OCI-LY1 (cell line): ENCODE results near the gene SLC13A5.

Source experiments
- H2AFZ ChIP-seq: fragments of 200-600 bp; sonication (generic), shearing (Covaris generic); 2 replicates; pipeline ENCODE4 v1.6.0; 2014; ENCODE audit warnings: antibody characterized with exemption, mild to moderate bottlenecking, low read length
- H3F3A ChIP-seq: fragments of 200-600 bp; sonication (generic), shearing (Covaris generic); 2 replicates; pipeline ENCODE4 v1.6.0; 2014; ENCODE audit warnings: mild to moderate bottlenecking, antibody characterized with exemption, low read length, moderate library complexity; ENCODE audit not compliant: insufficient read depth
- H3K27ac ChIP-seq: fragments of 200-600 bp; sonication (generic); 2 replicates; pipeline ENCODE4 v1.5.1; 2014; ENCODE audit warnings: low read length, mixed run types, mild to moderate bottlenecking, low read depth; ENCODE audit not compliant: poor library complexity, severe bottlenecking
- H3K27me3 ChIP-seq: fragments of 200-600 bp; sonication (generic); 2 replicates; pipeline ENCODE4 v1.6.0; 2014; ENCODE audit warnings: antibody characterized with exemption, mild to moderate bottlenecking, low read length, moderate library complexity; ENCODE audit not compliant: insufficient read depth
- H3K36me3 ChIP-seq: fragments of 200-600 bp; sonication (generic); 2 replicates; pipeline ENCODE4 v1.6.1; 2014; ENCODE audit warnings: mild to moderate bottlenecking, antibody characterized with exemption, low read length, moderate library complexity, mixed read lengths; ENCODE audit not compliant: insufficient read depth
- H3K4me1 ChIP-seq: fragments of 200-600 bp; sonication (generic); 2 replicates; pipeline ENCODE4 v1.5.1; 2014; ENCODE audit warnings: mild to moderate bottlenecking, low read length, moderate library complexity; ENCODE audit not compliant: insufficient read depth, severe bottlenecking
- H3K4me2 ChIP-seq: fragments of 200-600 bp; sonication (generic), shearing (Covaris generic); 2 replicates; pipeline ENCODE4 v1.6.1; 2014; ENCODE audit warnings: low read length
- H3K4me3 ChIP-seq: fragments of 200-600 bp; sonication (generic); 2 replicates; pipeline ENCODE4 v1.5.1; 2014; ENCODE audit warnings: low read length, low read depth, mild to moderate bottlenecking, mixed read lengths; ENCODE audit not compliant: poor library complexity, severe bottlenecking
- H3K79me2 ChIP-seq: fragments of 200-600 bp; shearing (Covaris generic); 2 replicates; pipeline ENCODE4 v1.6.1; 2016; ENCODE audit warnings: mixed run types, low read length, mixed read lengths; ENCODE audit not compliant: insufficient read depth
- H3K9ac ChIP-seq: fragments of 200-600 bp; sonication (generic), shearing (Covaris generic); 2 replicates; pipeline ENCODE4 v1.6.1; 2014; ENCODE audit warnings: mild to moderate bottlenecking, low read length, mixed read lengths
- H3K9me2 ChIP-seq: fragments of 200-600 bp; sonication (generic), shearing (Covaris generic); 2 replicates; pipeline ENCODE4 v1.6.1; 2014; ENCODE audit warnings: low read depth, mild to moderate bottlenecking, low read length, mixed read lengths
- H3K9me3 ChIP-seq: fragments of 200-600 bp; shearing (Covaris generic); 2 replicates; pipeline ENCODE4 v1.6.1; 2014; ENCODE audit warnings: low read length, mixed read lengths
- H4K20me1 ChIP-seq: fragments of 200-600 bp; sonication (generic), shearing (Covaris generic); 2 replicates; pipeline ENCODE4 v1.6.0; 2016; ENCODE audit warnings: mild to moderate bottlenecking, low read length; ENCODE audit not compliant: insufficient read depth
- EZH2 ChIP-seq: fragments of 200-600 bp; sonication (generic), shearing (Covaris generic); IDR thresholded peaks from 2 replicates; pipeline ENCODE4 v1.8.0; 2017; ENCODE audit warnings: borderline replicate concordance, mixed run types, mild to moderate bottlenecking, antibody characterized with exemption, low read length, moderate library complexity, mixed read lengths
- TF ChIP-seq, protein P1 (sequence below): fragments of 200-600 bp; sonication (generic), shearing (Covaris generic); IDR thresholded peaks from 2 replicates; pipeline ENCODE4 v1.5.1; 2017; ENCODE audit warnings: mild to moderate bottlenecking, antibody characterized with exemption, low read length, moderate library complexity, mixed read lengths

SLC13A5 gene

DNA sequence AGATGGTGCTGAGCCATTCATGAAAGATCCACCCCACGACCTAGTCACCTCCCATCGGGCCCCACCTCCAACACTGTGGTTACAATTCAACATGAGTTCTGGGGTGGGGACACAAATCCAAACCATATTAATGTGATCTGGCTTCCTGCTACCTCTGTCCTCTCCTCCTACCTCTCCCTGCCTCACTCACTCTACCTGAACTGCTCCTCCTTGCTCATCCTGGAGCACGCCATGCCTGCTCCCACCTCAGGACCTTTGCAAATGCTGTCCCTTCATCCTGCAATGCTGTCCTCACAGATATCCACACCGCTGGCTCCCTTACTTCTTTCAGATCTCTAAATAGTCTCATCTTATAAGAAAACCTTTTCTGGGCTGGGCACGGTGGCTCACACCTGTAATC, 10.8 kb upstream of the SLC13A5 start:
- Histone ChIP-seq H4K20me1 (no peaks in the 10 kb centered on the region), H3K9ac (no peak overlapping the region), H3K4me3 (no peak overlapping the region), H3K79me2 (no peaks in the 10 kb centered on the region), H3K4me2 (no peak overlapping the region), H3K27me3 (no peaks in the 10 kb centered on the region), H3K9me3 (no peaks in the 10 kb centered on the region), H3F3A (no peaks in the 10 kb centered on the region), H3K36me3 (no peaks in the 10 kb centered on the region), H2AFZ (no peak overlapping the region), H3K4me1 (no peaks in the 10 kb centered on the region), H3K9me2 (no peaks in the 10 kb centered on the region), H3K27ac (no peak overlapping the region)
- no peak for TF ChIP-seq EZH2
- TF ChIP-seq, protein P1, sequence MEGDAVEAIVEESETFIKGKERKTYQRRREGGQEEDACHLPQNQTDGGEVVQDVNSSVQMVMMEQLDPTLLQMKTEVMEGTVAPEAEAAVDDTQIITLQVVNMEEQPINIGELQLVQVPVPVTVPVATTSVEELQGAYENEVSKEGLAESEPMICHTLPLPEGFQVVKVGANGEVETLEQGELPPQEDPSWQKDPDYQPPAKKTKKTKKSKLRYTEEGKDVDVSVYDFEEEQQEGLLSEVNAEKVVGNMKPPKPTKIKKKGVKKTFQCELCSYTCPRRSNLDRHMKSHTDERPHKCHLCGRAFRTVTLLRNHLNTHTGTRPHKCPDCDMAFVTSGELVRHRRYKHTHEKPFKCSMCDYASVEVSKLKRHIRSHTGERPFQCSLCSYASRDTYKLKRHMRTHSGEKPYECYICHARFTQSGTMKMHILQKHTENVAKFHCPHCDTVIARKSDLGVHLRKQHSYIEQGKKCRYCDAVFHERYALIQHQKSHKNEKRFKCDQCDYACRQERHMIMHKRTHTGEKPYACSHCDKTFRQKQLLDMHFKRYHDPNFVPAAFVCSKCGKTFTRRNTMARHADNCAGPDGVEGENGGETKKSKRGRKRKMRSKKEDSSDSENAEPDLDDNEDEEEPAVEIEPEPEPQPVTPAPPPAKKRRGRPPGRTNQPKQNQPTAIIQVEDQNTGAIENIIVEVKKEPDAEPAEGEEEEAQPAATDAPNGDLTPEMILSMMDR = no peak

DNA sequence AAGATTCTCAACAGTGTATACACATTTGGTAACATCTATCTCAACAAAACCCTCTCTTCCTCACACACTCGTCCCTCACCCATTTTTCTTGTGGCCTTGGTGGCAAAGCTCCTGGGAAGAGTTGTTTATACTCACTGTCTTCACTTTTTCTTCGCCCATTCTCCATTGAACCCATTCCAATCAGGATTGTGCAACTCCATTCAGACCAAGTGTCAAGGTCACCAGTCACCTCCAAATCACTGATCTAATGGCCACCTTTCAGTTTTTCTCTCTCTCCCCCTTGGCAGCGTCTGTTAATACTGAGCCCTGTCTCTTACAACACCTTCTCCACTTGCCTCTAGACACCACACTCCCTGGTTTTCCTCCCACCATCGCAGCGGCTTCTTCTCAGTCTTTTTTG, 8.6 kb upstream of the SLC13A5 start:
- no peaks in the 10 kb centered on the region for H3F3A ChIP-seq
- H3K4me1 ChIP-seq = no peaks in the 10 kb centered on the region
- H3K4me2 ChIP-seq = no peak overlapping the region
- no peaks in the 10 kb centered on the region for H3K9me2 ChIP-seq
- H3K79me2 ChIP-seq = no peaks in the 10 kb centered on the region
- no peak overlapping the region for H3K4me3 ChIP-seq
- no peak overlapping the region for H3K9ac ChIP-seq
- H4K20me1 ChIP-seq = no peaks in the 10 kb centered on the region
- no peaks in the 10 kb centered on the region for H3K27me3 ChIP-seq
- H3K27ac ChIP-seq = no peak overlapping the region
- no peaks in the 10 kb centered on the region for H3K9me3 ChIP-seq
- no peak overlapping the region for H2AFZ ChIP-seq
- H3K36me3 ChIP-seq = no peaks in the 10 kb centered on the region; the same call in 1 of the 2 replicates
- TF ChIP-seq, protein P1 = no peak
- no peak for TF ChIP-seq EZH2

DNA sequence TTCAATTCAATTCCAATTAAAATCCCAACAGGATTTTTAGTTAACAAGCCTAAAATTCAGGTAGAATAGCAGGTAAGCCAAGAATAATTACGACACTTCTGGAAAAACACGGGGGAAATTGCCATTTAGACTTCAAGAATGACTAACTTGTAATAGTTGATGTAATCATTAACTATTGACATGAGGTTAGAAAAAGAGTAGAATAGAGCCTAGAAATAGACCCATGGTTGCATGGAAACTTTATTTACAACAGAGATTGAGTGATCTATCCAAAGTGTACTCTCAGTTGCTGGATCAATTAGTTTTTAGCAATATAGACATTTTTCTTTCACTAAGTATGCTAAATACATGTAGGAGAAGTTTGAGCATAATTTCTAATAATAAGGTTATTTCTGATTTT, 3.6 kb upstream of the SLC13A5 start:
- no peaks in the 10 kb centered on the region for H3F3A ChIP-seq
- H3K27me3 ChIP-seq = no peaks in the 10 kb centered on the region
- H3K4me3 ChIP-seq = no peak overlapping the region
- H3K27ac ChIP-seq = no peak overlapping the region
- no peaks in the 10 kb centered on the region; the same call in 1 of the 2 replicates for H3K36me3 ChIP-seq
- no peaks in the 10 kb centered on the region for H3K79me2 ChIP-seq
- H3K9me3 ChIP-seq = no peaks in the 10 kb centered on the region
- no peak overlapping the region for H3K4me2 ChIP-seq
- H3K9me2 ChIP-seq = no peaks in the 10 kb centered on the region
- H3K4me1 ChIP-seq = no peaks in the 10 kb centered on the region
- no peak for TF ChIP-seq EZH2
- TF ChIP-seq, protein P1 = no peak
- no peak overlapping the region for H3K9ac ChIP-seq
- H2AFZ ChIP-seq = no peak overlapping the region
- H4K20me1 ChIP-seq = no peaks in the 10 kb centered on the region
